Stimulated activated naive CD8-positive, alpha-beta T cell treated with anti-CD3 and anti-CD28 coated beads, Interleukin-15, amount 100 ng/mL, for 72 hours (primary cell): ENCODE results near the gene AKR1C2.
A peak's percentile ranks its signal among the peaks of the same experiment; 100 is the strongest.
"Not testable (repeated sequence)": the region's sequence is repeated elsewhere in the genome, so short reads cannot be mapped to it uniquely, and the experiment has no call there.

Experiments
- ATAC-seq: fragments of 150-1000 bp; cut with Tn5 transposase; 2 replicates; pipeline ENCODE4 v1.10.0; 2021; ENCODE audit warnings: mild to moderate bottlenecking, moderate library complexity
- DNase-seq, 2 donors: peaks; one replicate each; pipeline ENCODE4 v3.0.0; 2021 to 2022
- H3K27ac Mint-ChIP-seq, 2 donors: one replicate each; pipeline ENCODE4 v1.8.0; 2022; ENCODE audit warnings: mild to moderate bottlenecking in 2 of 2, mixed read lengths in 2 of 2, moderate library complexity in 2 of 2
- H3K27me3 Mint-ChIP-seq: one replicate; pipeline ENCODE4 v1.8.0; 2022; ENCODE audit warnings: mixed read lengths
- H3K4me1 Mint-ChIP-seq: one replicate; pipeline ENCODE4 v1.8.0; 2022; ENCODE audit warnings: mild to moderate bottlenecking, mixed read lengths
- H3K4me3 Mint-ChIP-seq, 2 donors: one replicate each; pipeline ENCODE4 v1.8.0; 2022; ENCODE audit warnings: mild to moderate bottlenecking in 2 of 2, mixed read lengths in 2 of 2, moderate library complexity in 1 of 2
- H3K9me3 Mint-ChIP-seq, 2 donors: one replicate each; pipeline ENCODE4 v1.8.0; 2022; ENCODE audit warnings: mixed read lengths in 2 of 2

The AKR1C2 gene

DNA sequence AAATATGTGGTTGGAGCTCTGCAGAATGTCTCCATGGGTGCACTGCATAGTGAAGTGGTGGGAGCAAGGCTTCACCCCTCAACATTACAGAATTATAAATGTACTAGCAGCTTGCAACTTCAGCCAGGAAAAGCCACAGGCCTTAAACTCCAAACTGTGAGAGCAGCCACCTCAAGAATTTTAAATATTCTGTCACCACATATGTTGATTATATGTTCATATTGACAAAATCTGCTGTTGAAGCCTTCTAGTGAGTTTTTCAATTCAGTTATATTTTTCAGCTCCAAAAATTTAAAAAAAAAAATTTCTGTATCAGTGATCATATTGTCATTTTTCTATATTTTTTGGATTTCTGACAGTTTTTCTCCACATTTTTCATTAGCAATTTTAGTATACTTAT, 30.9 kb upstream of the AKR1C2 start:
- Mint-ChIP-seq H3K27me3 (no peaks in the 10 kb centered on the region), H3K4me3 (no peak overlapping the region), H3K27ac (no peak overlapping the region), H3K4me1 (no peaks in the 10 kb centered on the region), H3K9me3 (peaks cover 21 to 36% of the 10 kb centered on the region in 2 donors)
- DNase-seq (no peak), ATAC-seq (no peak)

DNA sequence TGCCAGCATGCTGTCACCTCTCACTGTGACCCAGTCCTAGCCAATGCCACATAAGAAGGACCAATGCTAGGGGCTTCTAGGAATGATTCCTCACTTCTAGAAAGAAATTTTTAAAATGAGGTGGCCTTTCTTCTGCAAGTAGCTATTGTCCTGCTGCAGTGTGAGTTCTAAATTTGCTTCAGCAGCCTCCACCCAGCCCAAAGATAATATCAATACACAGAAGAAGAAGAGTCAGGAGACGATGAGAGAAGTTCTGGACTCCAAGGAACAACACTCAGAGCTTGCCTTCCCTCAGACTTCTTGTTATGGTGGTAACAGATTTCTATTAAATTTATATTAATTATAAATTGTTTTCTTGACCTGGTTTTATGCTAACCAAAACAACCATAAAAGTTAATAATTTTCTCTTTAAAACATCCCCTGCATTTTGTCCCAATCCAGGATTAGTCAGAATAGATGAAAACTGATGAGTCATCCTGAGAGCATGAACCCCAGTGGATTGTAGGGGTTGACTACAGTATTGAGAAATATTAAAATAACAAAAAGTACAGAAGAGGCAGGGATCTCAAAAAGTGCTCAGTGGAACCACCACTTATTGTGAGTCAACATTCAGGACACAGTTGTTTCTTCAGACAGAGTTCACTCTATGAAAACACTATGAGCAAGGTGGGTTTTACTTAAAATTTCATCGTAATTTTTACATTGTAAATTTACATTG, 29.6 kb upstream of the AKR1C2 start:
- no peak for DNase-seq
- H3K27ac Mint-ChIP-seq: no peak overlapping the region
- H3K4me3 Mint-ChIP-seq: no peak overlapping the region
- no peaks in the 10 kb centered on the region for H3K4me1 Mint-ChIP-seq
- no peak for ATAC-seq
- H3K27me3 Mint-ChIP-seq: no peaks in the 10 kb centered on the region
- peaks cover 21 to 36% of the 10 kb centered on the region in 2 donors for H3K9me3 Mint-ChIP-seq

DNA sequence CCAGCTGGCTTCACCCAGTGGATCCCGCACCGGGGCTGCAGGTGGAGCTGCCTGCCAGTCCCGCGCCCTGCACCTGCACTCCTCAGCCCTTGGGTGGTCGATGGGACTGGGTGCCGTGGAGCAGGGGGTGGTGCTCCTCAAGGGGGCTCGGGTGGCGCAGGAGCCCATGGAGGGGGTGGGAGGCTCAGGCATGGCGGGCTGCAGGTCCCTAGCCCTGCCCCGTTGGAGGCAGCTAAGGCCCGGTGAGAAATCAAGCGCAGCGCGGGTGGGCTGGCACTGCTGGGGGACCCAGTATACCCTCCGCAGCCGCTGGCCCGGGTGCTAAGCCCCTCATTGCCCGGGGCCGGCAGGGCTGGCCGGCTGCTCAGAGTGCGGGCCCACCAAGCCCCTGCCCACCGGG, 28.8 kb upstream of the AKR1C2 start:
- H3K4me3 Mint-ChIP-seq, H3K4me1 Mint-ChIP-seq, ATAC-seq, H3K27ac Mint-ChIP-seq, H3K27me3 Mint-ChIP-seq, DNase-seq: not testable (repeated sequence)
- peaks cover 21 to 36% of the 10 kb centered on the region in 2 donors for H3K9me3 Mint-ChIP-seq

DNA sequence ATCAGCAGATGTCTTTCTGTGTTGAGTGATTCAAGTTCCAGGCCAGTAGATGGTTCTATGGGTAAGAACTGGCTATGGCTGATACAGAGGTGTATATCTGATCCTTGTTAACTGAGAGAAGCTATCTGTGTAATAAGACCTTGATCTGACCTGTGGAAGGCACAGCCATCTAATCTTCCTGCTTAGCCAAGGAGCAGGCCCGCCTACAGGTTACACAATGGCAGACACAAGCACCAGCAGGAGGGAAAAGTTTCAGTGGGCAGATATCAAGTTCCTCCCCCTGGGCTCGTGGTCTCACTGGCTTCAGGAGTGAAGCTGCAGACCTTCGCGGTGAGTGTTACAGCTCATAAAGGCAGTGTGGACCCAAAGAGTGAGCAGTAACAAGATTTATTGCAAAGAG, 27.9 kb upstream of the AKR1C2 start:
- H3K27ac Mint-ChIP-seq, H3K27me3 Mint-ChIP-seq, H3K4me3 Mint-ChIP-seq, DNase-seq, H3K4me1 Mint-ChIP-seq, ATAC-seq: not testable (repeated sequence)
- H3K9me3 Mint-ChIP-seq: peaks cover 21 to 36% of the 10 kb centered on the region in 2 donors

DNA sequence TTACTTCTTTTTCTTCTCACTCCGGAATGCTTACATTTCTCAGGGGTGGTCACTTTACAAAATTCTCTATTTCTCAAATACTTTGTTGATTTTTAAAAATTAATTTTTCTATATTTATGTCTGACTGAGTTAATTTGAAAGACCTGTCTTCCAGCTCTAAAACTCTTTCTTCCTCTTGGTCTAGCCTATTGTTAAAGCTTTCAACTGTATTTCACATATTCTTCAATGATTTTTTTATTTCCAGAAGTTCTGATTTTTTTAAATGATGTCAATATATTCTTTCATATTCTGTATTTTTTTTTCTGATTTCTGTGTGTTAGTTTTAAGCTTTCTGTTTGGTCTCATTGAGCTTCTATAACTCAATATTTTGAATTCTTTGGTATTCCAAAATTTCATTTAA, 27.3 kb upstream of the AKR1C2 start:
- DNase-seq (no peak), ATAC-seq (no peak)
- peaks cover 7% of the 10 kb centered on the region for H3K27me3 Mint-ChIP-seq
- peaks cover 21 to 36% of the 10 kb centered on the region in 2 donors for H3K9me3 Mint-ChIP-seq
- H3K27ac Mint-ChIP-seq: no peak overlapping the region
- H3K4me1 Mint-ChIP-seq: no peaks in the 10 kb centered on the region
- H3K4me3 Mint-ChIP-seq: no peak overlapping the region

DNA sequence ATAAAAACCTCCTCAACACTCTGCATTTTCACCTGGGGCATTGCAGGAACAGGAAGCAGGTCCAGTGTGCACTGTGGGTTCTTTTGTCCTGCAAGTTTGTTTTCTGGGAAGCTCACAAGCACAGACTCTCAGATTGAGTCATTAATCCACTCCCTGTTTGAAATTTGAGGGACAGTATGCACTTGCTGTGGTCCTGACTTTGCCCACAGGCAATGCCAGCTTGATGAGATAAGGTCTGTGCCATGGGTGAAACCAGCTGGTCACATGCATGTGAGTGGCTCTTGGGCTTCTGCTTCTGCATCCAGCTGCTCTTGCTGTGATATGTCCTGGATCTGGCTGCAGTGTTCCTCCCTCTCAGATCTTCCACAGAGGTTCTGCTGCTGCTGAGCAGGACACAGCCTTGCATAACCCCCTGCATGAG, 21.8 kb upstream of the AKR1C2 start:
- not testable (repeated sequence) for DNase-seq, H3K9me3 Mint-ChIP-seq, ATAC-seq, H3K27ac Mint-ChIP-seq, H3K4me3 Mint-ChIP-seq, H3K4me1 Mint-ChIP-seq
- peaks cover 12% of the 10 kb centered on the region for H3K27me3 Mint-ChIP-seq

DNA sequence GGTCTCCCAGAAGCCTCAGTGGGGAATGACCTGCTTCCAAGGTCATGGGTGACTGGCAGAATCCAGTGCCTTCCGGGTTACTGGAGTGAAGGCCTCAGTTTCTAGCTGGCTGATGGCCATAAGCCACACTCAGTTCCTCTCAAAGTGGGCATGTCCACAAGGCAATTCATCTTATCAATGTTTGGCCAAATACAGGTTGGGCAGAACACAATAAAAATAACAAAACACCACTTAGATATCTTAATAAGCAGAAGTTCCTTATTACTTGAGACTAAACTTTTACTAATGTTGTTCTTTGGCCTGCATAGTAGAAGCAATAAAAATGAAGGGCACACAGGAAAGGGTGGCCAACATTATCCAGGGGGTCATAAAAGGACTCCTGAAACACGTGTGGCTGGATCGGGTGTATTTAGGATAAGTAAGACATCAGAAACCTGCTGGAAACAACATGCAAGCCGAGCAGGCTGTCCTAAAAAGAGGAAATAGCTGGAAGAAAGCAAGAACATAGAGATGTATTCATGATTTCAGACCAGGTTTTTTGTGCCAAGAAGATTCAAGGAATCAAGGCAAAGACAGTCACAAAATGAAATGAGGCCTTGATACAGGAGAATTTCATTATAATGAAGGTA, 19.6 kb upstream of the AKR1C2 start:
- peaks cover 12% of the 10 kb centered on the region for H3K27me3 Mint-ChIP-seq
- no peak for DNase-seq
- no peak overlapping the region for H3K4me3 Mint-ChIP-seq
- no peaks in the 10 kb centered on the region for H3K9me3 Mint-ChIP-seq
- no peak overlapping the region for H3K27ac Mint-ChIP-seq
- H3K4me1 Mint-ChIP-seq: no peaks in the 10 kb centered on the region
- no peak for ATAC-seq

DNA sequence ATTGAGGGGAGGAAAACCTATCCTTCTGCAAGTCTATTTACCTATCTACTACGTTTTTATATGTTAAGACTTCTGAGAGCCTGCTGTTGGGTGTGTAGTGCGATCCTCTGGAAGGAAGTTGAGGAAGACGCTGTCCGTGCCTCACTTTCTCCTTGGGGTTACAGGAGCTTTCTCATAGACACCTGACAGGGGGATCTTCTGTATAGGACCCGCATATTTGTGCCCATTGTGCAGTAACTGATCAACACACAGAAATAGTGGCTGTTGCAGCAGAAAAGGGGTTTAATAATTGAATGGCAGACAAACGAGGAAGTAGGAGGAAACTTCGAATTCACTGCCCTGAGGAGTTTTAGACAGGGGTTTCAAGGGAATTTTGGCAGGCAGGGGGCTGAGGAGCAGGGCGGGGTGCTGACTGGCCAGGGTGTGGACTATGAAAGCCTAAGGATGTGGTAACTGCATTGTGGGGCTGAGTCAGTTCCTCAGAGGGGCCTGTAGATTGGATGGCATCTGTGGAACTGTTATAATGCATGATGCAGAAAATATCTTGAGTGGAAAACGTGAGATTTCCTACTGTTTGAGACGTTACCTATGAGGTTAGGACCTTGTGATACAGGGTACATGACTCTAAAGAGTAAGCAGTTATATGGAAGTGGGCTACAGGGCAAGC, 18.1 kb upstream of the AKR1C2 start:
- peak overlapping the region in 1 of 2 donors; percentile 19 for H3K27ac Mint-ChIP-seq
- H3K27me3 Mint-ChIP-seq: peaks cover 12% of the 10 kb centered on the region
- not testable (repeated sequence) for ATAC-seq, H3K4me1 Mint-ChIP-seq, H3K4me3 Mint-ChIP-seq, H3K9me3 Mint-ChIP-seq, DNase-seq

DNA sequence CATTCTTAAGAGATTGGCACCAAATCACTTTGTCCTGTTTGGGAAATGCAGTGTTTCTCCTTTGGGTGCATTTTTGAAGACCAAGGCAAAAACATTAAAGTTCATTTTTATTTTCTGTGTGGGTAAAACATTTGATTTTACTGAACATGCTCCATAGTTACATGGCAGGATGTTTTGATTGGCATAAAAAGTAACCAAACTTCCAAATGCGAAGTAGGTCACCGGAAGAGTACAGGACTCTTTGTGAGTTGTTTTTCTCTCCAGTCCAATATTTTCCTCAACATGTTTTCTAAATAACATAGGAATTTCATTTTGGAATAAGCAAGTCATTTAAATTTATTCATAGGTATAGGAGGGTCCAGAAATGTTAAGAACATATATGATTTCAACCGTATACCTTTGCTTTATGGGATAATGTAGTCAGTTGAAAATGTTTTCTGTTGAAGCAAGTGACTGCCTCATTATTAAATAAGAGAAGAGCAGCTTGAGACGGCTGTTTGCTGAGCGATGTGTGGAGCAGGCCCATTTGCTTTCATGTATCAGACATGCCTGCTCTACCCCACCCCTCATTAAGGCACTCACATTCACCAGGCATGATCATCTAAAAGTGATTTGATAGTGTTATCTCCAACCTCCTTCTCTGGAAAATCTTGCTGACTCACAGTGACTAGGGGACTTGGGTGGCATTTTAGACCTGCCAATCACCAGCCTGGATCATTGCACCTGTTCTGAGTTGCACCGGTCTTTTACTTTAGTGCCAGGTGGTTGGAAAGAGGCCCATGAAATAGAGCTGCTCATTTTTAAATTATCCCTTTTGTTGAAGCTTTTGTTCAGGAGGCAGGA, 16.3 kb upstream of the AKR1C2 start:
- H3K9me3 Mint-ChIP-seq, H3K4me1 Mint-ChIP-seq: not testable (repeated sequence)

DNA sequence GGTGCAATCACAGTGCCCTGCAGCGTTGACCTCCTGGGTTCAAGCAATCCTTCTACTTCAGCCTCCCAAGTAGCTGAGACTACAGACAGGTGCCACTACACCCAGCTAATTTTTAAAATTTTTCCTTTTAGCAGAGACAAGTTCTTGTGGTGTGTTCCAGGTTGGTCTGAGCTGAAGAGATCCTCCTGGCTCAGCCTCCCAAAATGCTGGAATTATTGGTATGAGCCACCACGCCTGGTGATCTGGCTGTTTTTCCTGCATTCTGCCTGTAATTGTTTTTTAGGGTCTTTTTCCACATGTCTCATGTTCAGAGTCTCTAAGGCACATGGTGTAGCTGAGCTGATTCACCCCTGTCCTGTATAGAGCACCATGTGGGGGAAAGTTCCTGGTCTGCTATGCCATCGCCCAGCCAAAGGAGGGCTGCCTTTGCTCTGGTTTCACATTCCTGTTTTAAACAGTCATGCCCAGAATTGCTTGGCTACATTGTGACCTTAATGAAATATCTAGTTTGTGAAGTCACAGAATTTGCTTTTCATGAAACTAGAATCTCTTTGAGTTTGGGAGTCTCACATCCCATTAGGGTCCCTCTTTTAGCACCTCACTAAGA, 15.1 kb upstream of the AKR1C2 start:
- ATAC-seq, H3K27ac Mint-ChIP-seq, H3K4me3 Mint-ChIP-seq, H3K4me1 Mint-ChIP-seq, H3K27me3 Mint-ChIP-seq, DNase-seq, H3K9me3 Mint-ChIP-seq: not testable (repeated sequence)

More for the DNA sequence above, 16.3 kb upstream of the AKR1C2 start:
- H3K27me3 Mint-ChIP-seq, ATAC-seq, H3K27ac Mint-ChIP-seq, H3K4me3 Mint-ChIP-seq, DNase-seq: not testable (repeated sequence)

DNA sequence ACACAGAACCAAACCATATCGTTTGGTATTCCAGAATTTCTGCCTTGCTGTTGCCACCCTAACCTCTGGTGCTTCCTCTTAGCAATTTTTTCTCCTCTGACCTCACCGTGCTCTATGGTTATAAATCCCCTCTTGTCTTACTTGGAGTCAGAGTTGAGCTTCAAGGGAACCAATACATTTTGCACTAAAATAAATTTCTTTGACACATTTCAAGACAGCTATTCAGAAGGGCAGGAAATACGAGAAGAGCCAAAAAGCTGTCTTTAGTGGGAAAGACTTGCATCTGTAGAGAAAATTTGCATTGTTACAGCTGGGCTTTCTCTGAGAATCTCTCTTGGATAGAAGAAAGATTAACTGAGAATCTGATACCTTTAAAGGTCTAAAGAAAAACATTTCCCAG, 14.5 kb upstream of the AKR1C2 start:
- no peak for ATAC-seq
- no peak overlapping the region for H3K27ac Mint-ChIP-seq

DNA sequence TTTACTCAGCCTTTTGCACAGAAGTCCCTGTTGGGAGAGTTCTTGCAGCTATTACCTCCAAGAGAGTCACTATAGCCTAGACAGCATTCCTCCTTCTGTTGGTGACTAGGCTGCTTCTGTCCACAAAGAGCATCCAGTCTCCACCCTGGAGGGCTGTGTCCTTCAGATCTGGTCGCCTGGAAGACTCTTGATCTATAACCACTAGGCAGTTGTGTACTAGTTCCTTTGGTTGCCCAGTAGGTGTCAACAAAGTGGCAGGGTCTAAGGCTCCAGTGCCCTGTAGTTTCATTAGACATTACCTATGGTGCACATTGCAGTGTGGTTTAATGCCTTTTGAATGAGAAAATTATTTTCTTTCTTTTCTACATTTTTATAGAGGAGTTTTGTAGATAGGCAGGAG, 11.3 kb upstream of the AKR1C2 start:
- DNase-seq: no peak
- no peaks in the 10 kb centered on the region for H3K4me1 Mint-ChIP-seq
- ATAC-seq: no peak
- no peak overlapping the region for H3K27ac Mint-ChIP-seq
- no peaks in the 10 kb centered on the region for H3K9me3 Mint-ChIP-seq
- H3K4me3 Mint-ChIP-seq: no peak overlapping the region
- no peaks in the 10 kb centered on the region for H3K27me3 Mint-ChIP-seq

More for the DNA sequence above, 14.5 kb upstream of the AKR1C2 start:
- Mint-ChIP-seq H3K27me3 (no peaks in the 10 kb centered on the region), H3K4me1 (no peaks in the 10 kb centered on the region), H3K4me3 (no peak overlapping the region), H3K9me3 (no peaks in the 10 kb centered on the region)
- DNase-seq: no peak

DNA sequence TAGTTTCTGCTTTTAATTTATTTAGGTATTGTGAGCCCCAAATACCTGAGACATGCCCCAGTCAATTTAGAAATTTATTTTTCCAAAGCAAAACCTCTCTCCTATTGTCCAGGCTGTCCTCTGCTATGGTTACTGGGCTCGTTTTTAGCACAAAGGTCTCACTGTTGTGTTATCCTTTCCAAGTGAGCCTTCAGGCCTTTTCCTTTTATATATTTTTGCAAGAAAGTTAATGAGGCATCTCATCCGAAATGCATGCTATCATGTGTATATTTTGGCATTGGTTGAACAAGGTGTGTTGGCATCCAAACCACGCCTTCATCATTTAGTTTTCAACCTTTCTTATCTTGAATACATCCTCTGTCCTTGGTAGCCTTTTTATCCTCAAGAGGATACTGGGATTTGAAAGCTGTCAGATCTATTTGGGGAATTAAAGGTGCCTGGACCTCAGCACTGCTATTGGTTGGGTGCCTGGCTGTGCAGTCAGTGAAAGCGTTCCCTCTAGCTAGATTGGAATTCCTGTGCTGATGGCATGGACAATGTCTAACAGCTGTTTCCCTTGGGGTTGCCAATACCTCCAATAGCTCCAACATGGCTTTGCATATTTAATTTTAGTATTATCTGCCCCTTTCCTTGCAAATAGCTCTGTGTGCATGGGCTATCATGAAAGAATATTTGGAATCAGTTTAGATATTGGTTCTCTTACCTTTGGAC, 10.7 kb upstream of the AKR1C2 start:
- not testable (repeated sequence) for ATAC-seq, H3K9me3 Mint-ChIP-seq, H3K27me3 Mint-ChIP-seq, H3K4me3 Mint-ChIP-seq, H3K4me1 Mint-ChIP-seq, H3K27ac Mint-ChIP-seq, DNase-seq

DNA sequence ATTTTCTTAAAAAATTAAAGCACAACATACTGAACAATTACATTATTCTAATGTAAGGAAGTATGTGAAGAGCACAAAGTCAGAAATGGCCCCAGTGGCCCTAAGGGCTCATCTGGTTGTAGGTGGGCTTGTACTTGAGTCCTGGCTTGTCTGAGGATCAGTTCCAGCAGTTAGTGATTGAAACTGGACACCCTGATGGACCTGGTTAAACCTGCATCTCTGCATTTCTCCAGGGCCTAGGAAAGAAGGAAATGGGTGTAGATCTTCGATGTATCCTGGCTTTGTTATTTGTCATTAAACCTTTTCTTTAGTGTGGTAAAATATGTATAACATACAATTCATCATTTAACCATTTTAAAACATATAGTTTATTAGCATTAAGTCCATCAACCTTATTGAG, 9.7 kb upstream of the AKR1C2 start:
- no peak for ATAC-seq
- Mint-ChIP-seq H3K27me3 (no peaks in the 10 kb centered on the region), H3K9me3 (no peaks in the 10 kb centered on the region), H3K27ac (no peak overlapping the region), H3K4me1 (no peaks in the 10 kb centered on the region), H3K4me3 (no peak overlapping the region)
- DNase-seq: no peak

DNA sequence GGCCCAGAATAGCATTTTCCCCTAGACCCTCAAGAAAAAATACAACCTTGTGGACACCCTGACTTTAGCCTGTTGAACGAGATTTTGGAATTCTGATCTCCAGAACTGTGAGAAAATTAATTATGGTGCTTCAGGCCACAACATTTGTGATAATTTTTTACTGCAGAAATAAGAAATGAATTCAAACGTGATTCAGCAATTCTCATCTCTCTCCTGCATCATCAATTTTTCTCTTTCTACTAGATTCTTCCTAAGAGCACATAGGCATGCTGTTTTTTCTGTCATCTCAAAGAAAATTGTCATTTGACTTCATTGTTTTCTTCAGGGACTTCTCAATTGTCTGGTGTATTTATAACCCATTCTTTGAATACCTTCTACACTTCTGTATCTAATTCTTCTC, 8.9 kb upstream of the AKR1C2 start:
- ATAC-seq: no peak
- no peaks in the 10 kb centered on the region for H3K27me3 Mint-ChIP-seq

More for the DNA sequence above, 8.9 kb upstream of the AKR1C2 start:
- Mint-ChIP-seq H3K27ac (no peak overlapping the region), H3K4me1 (no peaks in the 10 kb centered on the region), H3K4me3 (no peak overlapping the region), H3K9me3 (no peaks in the 10 kb centered on the region)
- DNase-seq: no peak
